HEK293 (cell line): ENCODE results near the gene DDX52.

Source experiments
- CTCF ChIA-PET: fragments of 350-600 bp; formaldehyde crosslinking; extraction: SDS; loops from one replicate; lab custom pipeline; 2021; ENCODE audit warnings: antibody characterized with exemption; lab: Yijun Ruan, JAX
- POLR2A ChIA-PET: fragments of 300-600 bp; formaldehyde crosslinking; extraction: SDS; loops from one replicate; lab custom pipeline; 2020; ENCODE audit warnings: antibody characterized with exemption, inconsistent platforms; lab: Yijun Ruan, JAX
- H3K27ac ChIP-seq: fragments of 200-500 bp; sonication (Bioruptor generic); 2 replicates; pipeline ENCODE4 v1.5.1; 2014; ENCODE audit warnings: low read depth, low read length, control low read depth, inconsistent platforms; ENCODE audit errors: extremely low read depth
- H3K36me3 ChIP-seq, 2 experiments: fragments of 200-500 bp in 1 of 2; sonication (Bioruptor generic) in 1 of 2; 1 replicate in 1 of 2; 2 replicates in 1 of 2; pipeline ENCODE4 v1.5.1; 2014 to 2017; ENCODE audit warnings: inconsistent platforms in 2 of 2, low read length in 2 of 2; ENCODE audit not compliant: control insufficient read depth in 2 of 2, insufficient read depth in 1 of 2
- H3K4me1 ChIP-seq: fragments of 200-500 bp; sonication (Bioruptor generic); 2 replicates; pipeline ENCODE4 v1.5.1; 2014; ENCODE audit warnings: mild to moderate bottlenecking, low read length, inconsistent platforms; ENCODE audit not compliant: control insufficient read depth, insufficient read depth
- H3K4me3 ChIP-seq: 2 replicates; pipeline ENCODE4 v1.5.1; 2011; ENCODE audit warnings: low read depth, mild to moderate bottlenecking, control low read depth, low read length, moderate library complexity
- H3K9me3 ChIP-seq: fragments of 200-500 bp; sonication (Bioruptor generic); 2 replicates; pipeline ENCODE4 v1.5.1; 2014; ENCODE audit warnings: low read depth, low read length, inconsistent platforms; ENCODE audit not compliant: control insufficient read depth, insufficient read depth
- GLIS2 ChIP-seq: fragments of 450-650 bp; formaldehyde crosslinking; IDR thresholded peaks from 2 replicates; pipeline ENCODE4 v1.5.1; 2016; ENCODE audit warnings: missing biosample characterization, missing genetic modification characterization
- KLF9 ChIP-seq: fragments of 450-650 bp; formaldehyde crosslinking; IDR thresholded peaks from 2 replicates; pipeline ENCODE4 v1.5.1; 2016; ENCODE audit warnings: missing biosample characterization, missing genetic modification characterization, low read depth
- SP2 ChIP-seq: fragments of 450-650 bp; formaldehyde crosslinking; IDR thresholded peaks from 2 replicates; pipeline ENCODE4 v1.5.1; 2016; ENCODE audit warnings: missing biosample characterization, missing genetic modification characterization
- TCF7L2 ChIP-seq: IDR thresholded peaks from 2 replicates; pipeline ENCODE4 v1.6.1; 2011; ENCODE audit warnings: low read depth, mild to moderate bottlenecking, inconsistent platforms, low read length, moderate library complexity, borderline replicate concordance
- ZNF138 ChIP-seq: fragments of 450-650 bp; formaldehyde crosslinking; IDR thresholded peaks from 2 replicates; pipeline ENCODE4 v1.5.1; 2016; ENCODE audit warnings: missing biosample characterization, missing genetic modification characterization, borderline replicate concordance
- ZNF16 ChIP-seq: fragments of 450-650 bp; formaldehyde crosslinking; IDR thresholded peaks from 2 replicates; pipeline ENCODE4 v1.5.1; 2016; ENCODE audit warnings: low read depth, missing biosample characterization, missing genetic modification characterization
- ZNF184 ChIP-seq: fragments of 450-650 bp; IDR thresholded peaks from 2 replicates; pipeline ENCODE4 v1.5.1; 2018; ENCODE audit warnings: missing biosample characterization, mild to moderate bottlenecking, missing genetic modification characterization
- ZNF335 ChIP-seq: fragments of 450-650 bp; formaldehyde crosslinking; conservative IDR thresholded peaks from 2 replicates; pipeline ENCODE4 v1.5.1; 2016; ENCODE audit warnings: missing biosample characterization, missing genetic modification characterization
- ZNF341 ChIP-seq: fragments of 450-650 bp; formaldehyde crosslinking; IDR thresholded peaks from 2 replicates; pipeline ENCODE4; 2016; ENCODE audit warnings: low read depth, missing biosample characterization, missing genetic modification characterization
- ZNF600 ChIP-seq: fragments of 450-650 bp; formaldehyde crosslinking; IDR thresholded peaks from 2 replicates; pipeline ENCODE4 v1.5.1; 2016; ENCODE audit warnings: missing biosample characterization, missing genetic modification characterization
- ZNF645 ChIP-seq: fragments of 450-650 bp; formaldehyde crosslinking; IDR thresholded peaks from 2 replicates; pipeline ENCODE4; 2016; ENCODE audit warnings: missing biosample characterization, missing genetic modification characterization
- ZNF692 ChIP-seq: fragments of 450-650 bp; formaldehyde crosslinking; IDR thresholded peaks from 2 replicates; pipeline ENCODE4 v1.5.1; 2016; ENCODE audit warnings: missing biosample characterization, missing genetic modification characterization
- TF ChIP-seq, protein P1 (sequence below): fragments of 450-650 bp; formaldehyde crosslinking; conservative IDR thresholded peaks from 2 replicates; pipeline ENCODE4 v1.5.1; 2016; ENCODE audit warnings: low read depth, missing biosample characterization, missing genetic modification characterization
- TF ChIP-seq, protein P2 (sequence below): fragments of 450-650 bp; formaldehyde crosslinking; IDR thresholded peaks from 2 replicates; pipeline ENCODE4 v1.5.1; 2016; ENCODE audit warnings: missing biosample characterization, missing genetic modification characterization

Gene DDX52

DNA sequence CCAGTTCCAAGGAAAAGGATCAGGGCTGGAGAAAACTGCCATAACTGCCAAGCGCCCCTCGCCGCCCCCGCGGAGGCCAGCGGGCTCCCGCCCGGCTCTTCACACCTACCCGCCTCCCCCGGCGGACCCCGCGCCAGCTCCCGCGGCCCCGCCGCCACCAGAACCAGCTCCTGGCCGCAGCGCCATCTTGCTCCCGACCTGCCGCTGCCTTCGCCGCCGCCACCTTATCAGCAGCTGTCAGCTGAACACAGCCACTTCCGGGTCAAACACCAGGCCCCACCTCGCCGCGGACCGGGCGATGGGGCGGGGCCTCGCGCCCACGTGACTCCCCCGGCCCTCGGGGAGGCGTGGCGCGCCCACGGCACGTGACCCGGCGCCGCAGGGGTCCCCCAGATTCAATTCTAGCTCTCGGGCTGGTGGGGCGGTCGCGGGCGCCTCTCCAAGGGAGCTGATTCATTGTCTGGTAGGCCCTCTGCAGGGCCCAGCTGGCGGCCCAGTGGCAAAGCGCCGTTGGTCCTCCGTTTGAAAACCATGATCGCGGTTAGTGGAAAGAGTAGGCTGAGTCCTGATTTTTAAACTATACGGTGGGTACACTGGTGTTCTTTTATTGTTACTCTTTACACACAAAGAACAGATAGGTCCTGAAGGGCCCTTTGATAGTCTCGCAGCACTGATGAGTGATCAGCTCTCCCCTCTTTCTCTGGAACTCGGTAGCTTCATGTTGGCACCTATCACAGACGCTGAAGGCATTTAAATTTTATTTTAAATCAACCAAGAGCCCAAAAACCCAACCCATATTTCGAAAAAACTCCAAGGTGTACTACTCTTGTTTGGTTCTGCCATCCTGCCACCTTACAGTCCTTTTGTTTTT, 33.8 kb downstream of the DDX52 start, which contains the start of gene SYNRG (continued):
- TF ChIP-seq ZNF645 (no peak), ZNF138 (tag by site-specific recombination) (no peak), ZNF692 (tag by site-specific recombination) (peak; percentile 90), ZNF600 (tag by site-specific recombination) (no peak), TCF7L2 (no peak), GLIS2 (tag by site-specific recombination) (peak; percentile 96)

- H3K4me1 ChIP-seq: peaks cover 7% of the 10 kb centered on the region; the same call in 1 of the 2 replicates
- H3K9me3 ChIP-seq: no peaks in the 10 kb centered on the region
- peak overlapping the region; percentile 74 for H3K4me3 ChIP-seq
- POLR2A ChIA-PET: interaction anchor here (0.6 to 2.7 kb wide), 17 partner anchors 9 to 670 kb away, joined by 3 to 11 read pairs (median 3); partner anchors contain the start of gene DDX52
- peaks cover 4 to 22% of the 10 kb centered on the region in 2 experiments for H3K36me3 ChIP-seq
- TF ChIP-seq ZNF184 (tag by site-specific recombination) (no peak), ZNF335 (tag by site-specific recombination) (peak; percentile 73), ZNF16 (tag by site-specific recombination) (no peak), ZNF341 (tag by site-specific recombination) (peak; percentile 58; the same call in 1 of the 2 replicates), KLF9 (tag by site-specific recombination) (peak; percentile 10; the same call in 1 of the 2 replicates), SP2 (tag by site-specific recombination) (peak; percentile 55)
- TF ChIP-seq, protein P1, sequence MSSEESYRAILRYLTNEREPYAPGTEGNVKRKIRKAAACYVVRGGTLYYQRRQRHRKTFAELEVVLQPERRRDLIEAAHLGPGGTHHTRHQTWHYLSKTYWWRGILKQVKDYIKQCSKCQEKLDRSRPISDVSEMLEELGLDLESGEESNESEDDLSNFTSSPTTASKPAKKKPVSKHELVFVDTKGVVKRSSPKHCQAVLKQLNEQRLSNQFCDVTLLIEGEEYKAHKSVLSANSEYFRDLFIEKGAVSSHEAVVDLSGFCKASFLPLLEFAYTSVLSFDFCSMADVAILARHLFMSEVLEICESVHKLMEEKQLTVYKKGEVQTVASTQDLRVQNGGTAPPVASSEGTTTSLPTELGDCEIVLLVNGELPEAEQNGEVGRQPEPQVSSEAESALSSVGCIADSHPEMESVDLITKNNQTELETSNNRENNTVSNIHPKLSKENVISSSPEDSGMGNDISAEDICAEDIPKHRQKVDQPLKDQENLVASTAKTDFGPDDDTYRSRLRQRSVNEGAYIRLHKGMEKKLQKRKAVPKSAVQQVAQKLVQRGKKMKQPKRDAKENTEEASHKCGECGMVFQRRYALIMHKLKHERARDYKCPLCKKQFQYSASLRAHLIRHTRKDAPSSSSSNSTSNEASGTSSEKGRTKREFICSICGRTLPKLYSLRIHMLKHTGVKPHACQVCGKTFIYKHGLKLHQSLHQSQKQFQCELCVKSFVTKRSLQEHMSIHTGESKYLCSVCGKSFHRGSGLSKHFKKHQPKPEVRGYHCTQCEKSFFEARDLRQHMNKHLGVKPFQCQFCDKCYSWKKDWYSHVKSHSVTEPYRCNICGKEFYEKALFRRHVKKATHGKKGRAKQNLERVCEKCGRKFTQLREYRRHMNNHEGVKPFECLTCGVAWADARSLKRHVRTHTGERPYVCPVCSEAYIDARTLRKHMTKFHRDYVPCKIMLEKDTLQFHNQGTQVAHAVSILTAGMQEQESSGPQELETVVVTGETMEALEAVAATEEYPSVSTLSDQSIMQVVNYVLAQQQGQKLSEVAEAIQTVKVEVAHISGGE (tag by site-specific recombination): peak; percentile 59; the same call in 1 of the 2 replicates
- TF ChIP-seq, protein P2, sequence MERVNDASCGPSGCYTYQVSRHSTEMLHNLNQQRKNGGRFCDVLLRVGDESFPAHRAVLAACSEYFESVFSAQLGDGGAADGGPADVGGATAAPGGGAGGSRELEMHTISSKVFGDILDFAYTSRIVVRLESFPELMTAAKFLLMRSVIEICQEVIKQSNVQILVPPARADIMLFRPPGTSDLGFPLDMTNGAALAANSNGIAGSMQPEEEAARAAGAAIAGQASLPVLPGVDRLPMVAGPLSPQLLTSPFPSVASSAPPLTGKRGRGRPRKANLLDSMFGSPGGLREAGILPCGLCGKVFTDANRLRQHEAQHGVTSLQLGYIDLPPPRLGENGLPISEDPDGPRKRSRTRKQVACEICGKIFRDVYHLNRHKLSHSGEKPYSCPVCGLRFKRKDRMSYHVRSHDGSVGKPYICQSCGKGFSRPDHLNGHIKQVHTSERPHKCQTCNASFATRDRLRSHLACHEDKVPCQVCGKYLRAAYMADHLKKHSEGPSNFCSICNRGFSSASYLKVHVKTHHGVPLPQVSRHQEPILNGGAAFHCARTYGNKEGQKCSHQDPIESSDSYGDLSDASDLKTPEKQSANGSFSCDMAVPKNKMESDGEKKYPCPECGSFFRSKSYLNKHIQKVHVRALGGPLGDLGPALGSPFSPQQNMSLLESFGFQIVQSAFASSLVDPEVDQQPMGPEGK (tag by site-specific recombination): peak; percentile 65
- TF ChIP-seq, all 188 proteins: peak for 6
- H3K27ac ChIP-seq: peak overlapping the region; percentile 77
- CTCF ChIA-PET: interaction anchor here (0.6 to 3.1 kb wide), 12 partner anchors 8 to 226 kb away, joined by 3 to 13 read pairs (median 4); no protein-coding TSS in a partner anchor
Measured at GRCh38 chr17:37608351-37609169, 34.7 kb downstream of the DDX52 start.
